Left ventricle myocardium inferior (tissue), 1 donor: ENCODE measurements around the gene DOCK8. TPM values are rescaled to one million over a fixed set of nuclear protein-coding genes. Genes with fewer than 3 reads are reported as not detected.

Experiments
- DNase-seq: peaks from one replicate; pipeline ENCODE4 v3.0.0-alpha.2; 2020
- H3K27ac ChIP-seq: fragments of 200-600 bp; replicated peaks from 2 replicates; pipeline ENCODE4 v1.8.0; 2021
- H3K27me3 ChIP-seq: fragments of 200-600 bp; 2 replicates; pipeline ENCODE4 v1.8.0; 2021; ENCODE audit warnings: low read depth
- H3K36me3 ChIP-seq: fragments of 200-600 bp; 2 replicates; pipeline ENCODE4 v1.8.0; 2021
- H3K4me1 ChIP-seq: fragments of 200-600 bp; 2 replicates; pipeline ENCODE4 v1.8.0; 2021
- H3K4me3 ChIP-seq: fragments of 200-600 bp; 2 replicates; pipeline ENCODE4 v1.8.0; 2021; ENCODE audit warnings: mild to moderate bottlenecking, moderate library complexity
- H3K9me3 ChIP-seq: fragments of 200-600 bp; replicated peaks from 2 replicates; pipeline ENCODE4 v1.8.0; 2021
- CTCF ChIP-seq: fragments of 200-600 bp; IDR thresholded peaks from 2 replicates; pipeline ENCODE4 v1.8.0; 2021; ENCODE audit warnings: antibody characterized with exemption, mild to moderate bottlenecking, borderline replicate concordance
- intact Hi-C: fragments of 100-400 bp; cut with micrococcal nuclease; formaldehyde crosslinking; loops from one replicate; pipeline ENCODE4 v1.11.0; 2022
- total RNA-seq: library from RNA; stranded (reverse); fragmentation: NEBNext Ultra II Directional; extraction: Animal tissue kit (Norgen Biotek cat#: 25700); gene quantifications from one replicate; pipeline ENCODE4 v1.2.1, GENCODE V29; 2021
- donor health status: DM: no; HTN: yes; CAD: no; lungs with severe emphysema.

The DOCK8 gene
- total RNA-seq, 1 donor from 2014 or later = 3.7 TPM

DNA sequence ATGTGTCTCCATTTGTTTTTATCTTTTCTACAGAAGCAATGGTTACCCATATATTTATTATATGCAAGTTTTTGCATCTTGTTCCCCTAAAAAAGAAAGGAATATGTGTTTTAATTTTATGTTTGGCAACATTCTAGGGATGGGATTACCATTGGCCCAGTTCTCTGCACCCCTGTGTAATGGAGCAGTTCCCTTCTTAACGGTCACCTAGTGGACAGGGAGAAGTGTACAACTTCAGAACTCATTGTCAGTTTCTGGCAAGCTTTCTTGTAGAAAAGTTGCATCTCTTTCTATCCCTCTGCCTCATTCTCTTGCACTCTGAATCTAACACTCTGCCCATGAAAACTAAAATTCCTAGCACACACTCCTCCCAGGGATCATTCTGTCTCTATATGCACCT is 78.2 kb downstream of the DOCK8 start:
- Histone ChIP-seq H3K27ac (no peak overlapping the region), H3K4me1 (no peaks in the 10 kb centered on the region), H3K36me3 (no peaks in the 10 kb centered on the region), H3K9me3 (no peaks in the 10 kb centered on the region), H3K4me3 (no peak overlapping the region), H3K27me3 (peaks cover 57% of the 10 kb centered on the region)
- DNase-seq = no peak
- intact Hi-C loops = no loop called here
- TF ChIP-seq CTCF = no peak

- TF ChIP-seq CTCF = no peak
- intact Hi-C loops = no loop called here
- Histone ChIP-seq H3K4me3 (no peak overlapping the region), H3K9me3 (no peaks in the 10 kb centered on the region), H3K4me1 (no peaks in the 10 kb centered on the region), H3K27me3 (peaks cover 50% of the 10 kb centered on the region), H3K27ac (no peak overlapping the region), H3K36me3 (no peaks in the 10 kb centered on the region)
- no peak for DNase-seq
Measured at GRCh38 chr9:295576-295975, 80.9 kb downstream of the DOCK8 start.

DNA sequence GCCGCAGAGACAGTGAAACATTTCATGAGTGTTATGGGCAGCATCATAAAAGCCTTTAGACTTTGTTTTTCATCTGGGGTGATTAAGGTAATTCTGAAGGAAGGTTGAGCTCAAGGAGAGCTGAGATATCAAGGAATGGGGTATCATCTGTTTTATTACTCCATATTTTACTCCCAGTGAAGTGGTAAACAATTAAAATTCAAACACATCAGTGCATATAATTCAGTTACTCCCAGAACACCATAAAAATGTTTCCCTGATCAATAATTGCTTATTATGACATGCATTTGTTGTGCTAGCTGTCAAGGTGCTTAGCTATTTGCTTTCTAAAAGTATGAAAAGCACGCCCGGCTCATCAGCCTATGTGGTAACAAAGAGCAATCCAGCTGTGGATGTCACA is 81.7 kb downstream of the DOCK8 start:
- Histone ChIP-seq H3K9me3 (no peaks in the 10 kb centered on the region), H3K27ac (no peak overlapping the region), H3K4me3 (no peak overlapping the region), H3K27me3 (peaks cover 50% of the 10 kb centered on the region), H3K4me1 (no peaks in the 10 kb centered on the region), H3K36me3 (no peaks in the 10 kb centered on the region)
- intact Hi-C loops = no loop called here
- no peak for DNase-seq
- no peak for TF ChIP-seq CTCF

- no peaks in the 10 kb centered on the region for H3K36me3 ChIP-seq
- no peak for TF ChIP-seq CTCF
- H3K4me3 ChIP-seq = no peak overlapping the region
- H3K9me3 ChIP-seq = no peaks in the 10 kb centered on the region
- peaks cover 50% of the 10 kb centered on the region for H3K27me3 ChIP-seq
- intact Hi-C loops = no loop called here
- H3K4me1 ChIP-seq = no peaks in the 10 kb centered on the region
- H3K27ac ChIP-seq = no peak overlapping the region
- DNase-seq = no peak
Measured at GRCh38 chr9:297104-297972, 82.7 kb downstream of the DOCK8 start.

DNA sequence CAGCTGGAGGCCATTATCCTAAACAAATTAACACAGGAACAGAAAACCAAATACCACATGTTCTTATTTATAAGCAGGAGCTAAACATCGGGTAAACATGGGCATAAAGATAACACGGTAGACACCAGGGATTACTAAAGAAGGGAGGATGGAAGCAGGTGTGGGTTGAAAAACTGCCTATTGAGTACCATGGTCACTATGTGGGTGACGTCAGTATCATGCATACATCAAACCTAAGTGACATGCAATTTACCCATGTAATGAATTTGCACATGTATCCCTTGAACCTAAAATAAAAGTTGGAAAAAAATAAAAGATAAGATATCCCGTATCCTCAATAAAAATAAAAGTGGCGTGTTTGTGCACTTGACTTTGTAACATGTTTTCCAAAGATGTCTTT is 88.8 kb downstream of the DOCK8 start:
- Histone ChIP-seq H3K27ac (no peak overlapping the region), H3K27me3 (peaks cover 10% of the 10 kb centered on the region), H3K4me3 (no peak overlapping the region), H3K9me3 (no peaks in the 10 kb centered on the region), H3K36me3 (no peaks in the 10 kb centered on the region), H3K4me1 (no peaks in the 10 kb centered on the region)
- intact Hi-C loops = no loop called here
- no peak for TF ChIP-seq CTCF
- no peak for DNase-seq
